Measurements from ENCODE around the gene ITGA3.

The ITGA3 gene

DNA sequence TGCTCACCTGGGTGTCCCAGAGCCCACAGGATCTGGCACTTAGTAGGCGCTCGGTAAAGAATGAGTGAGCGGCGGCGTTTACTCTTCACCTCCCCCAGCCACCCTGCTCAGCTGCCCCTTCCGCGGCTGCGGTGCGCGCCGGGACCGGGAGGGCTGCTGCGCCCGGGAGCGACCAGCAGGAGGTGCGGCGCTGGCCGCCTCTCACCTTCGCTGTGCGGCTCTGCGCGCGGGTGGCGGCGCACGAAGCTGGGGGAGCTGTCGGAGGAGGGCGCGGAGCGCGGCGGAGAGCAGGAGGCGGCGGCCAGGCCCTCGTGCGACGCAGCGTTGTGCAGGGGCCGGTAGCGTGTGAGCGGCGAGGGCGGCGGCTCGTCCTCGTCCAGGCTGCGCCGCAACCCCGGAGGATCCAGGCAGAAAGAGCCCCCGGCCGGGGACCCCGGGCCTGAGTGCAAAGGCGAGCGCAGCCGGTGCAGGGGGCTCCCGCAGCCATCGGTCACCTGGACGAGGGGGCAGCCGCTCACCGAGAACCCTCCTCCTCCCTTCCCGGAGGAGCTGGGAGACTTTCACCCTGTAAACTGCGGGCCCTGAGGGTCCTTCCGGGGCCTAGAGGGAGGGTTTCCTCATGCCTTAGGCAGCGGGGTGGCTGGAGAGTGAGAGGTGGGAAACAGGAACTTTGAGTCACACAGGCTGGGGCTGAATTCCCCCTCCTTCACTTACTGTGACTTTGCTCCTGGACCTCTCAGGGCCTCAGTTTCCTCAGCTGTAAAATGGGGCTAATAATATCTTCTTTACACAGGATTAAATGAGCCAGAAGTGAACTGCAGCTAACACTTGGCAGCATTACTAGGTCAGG is 61.5 kb downstream of the ITGA3 start:
- Histone ChIP-seq H3K9me2 (replicated peaks; ENCODE audit: low read depth, low read length) (no peaks in the 10 kb centered on the region), H2AFZ (ENCODE audit: low read length) (no peak overlapping the region), H3K4me1 (ENCODE audit: insufficient read depth, low read length, poor library complexity, severe bottlenecking) (no peaks in the 10 kb centered on the region), H4K20me1 (ENCODE audit: insufficient read depth, low read length, poor library complexity, severe bottlenecking) (no peaks in the 10 kb centered on the region), H3K36me3 (ENCODE audit: insufficient read depth, low read length) (no peaks in the 10 kb centered on the region), H3K9me3 (ENCODE audit: insufficient read depth, low read depth, low read length) (no peaks in the 10 kb centered on the region), H3K27me3 (ENCODE audit: insufficient read depth, low read length, poor library complexity, severe bottlenecking) (no peaks in the 10 kb centered on the region), H3K4me3 (ENCODE audit: low read length, poor library complexity, severe bottlenecking) (no peak overlapping the region), H3K4me2 (ENCODE audit: low read depth, low read length, poor library complexity, severe bottlenecking) (no peak overlapping the region), H3K79me2 (ENCODE audit: insufficient read depth, low read length) (no peaks in the 10 kb centered on the region), H3F3A (ENCODE audit: low read depth) (no peaks in the 10 kb centered on the region), H3K9ac (ENCODE audit: low read depth, low read length, poor library complexity, severe bottlenecking) (no peak overlapping the region)
- TF ChIP-seq EZH2phosphoT487 (IDR thresholded peaks at IDR 0.05; ENCODE audit: borderline replicate concordance), result no peak
- TF ChIP-seq, protein P1, sequence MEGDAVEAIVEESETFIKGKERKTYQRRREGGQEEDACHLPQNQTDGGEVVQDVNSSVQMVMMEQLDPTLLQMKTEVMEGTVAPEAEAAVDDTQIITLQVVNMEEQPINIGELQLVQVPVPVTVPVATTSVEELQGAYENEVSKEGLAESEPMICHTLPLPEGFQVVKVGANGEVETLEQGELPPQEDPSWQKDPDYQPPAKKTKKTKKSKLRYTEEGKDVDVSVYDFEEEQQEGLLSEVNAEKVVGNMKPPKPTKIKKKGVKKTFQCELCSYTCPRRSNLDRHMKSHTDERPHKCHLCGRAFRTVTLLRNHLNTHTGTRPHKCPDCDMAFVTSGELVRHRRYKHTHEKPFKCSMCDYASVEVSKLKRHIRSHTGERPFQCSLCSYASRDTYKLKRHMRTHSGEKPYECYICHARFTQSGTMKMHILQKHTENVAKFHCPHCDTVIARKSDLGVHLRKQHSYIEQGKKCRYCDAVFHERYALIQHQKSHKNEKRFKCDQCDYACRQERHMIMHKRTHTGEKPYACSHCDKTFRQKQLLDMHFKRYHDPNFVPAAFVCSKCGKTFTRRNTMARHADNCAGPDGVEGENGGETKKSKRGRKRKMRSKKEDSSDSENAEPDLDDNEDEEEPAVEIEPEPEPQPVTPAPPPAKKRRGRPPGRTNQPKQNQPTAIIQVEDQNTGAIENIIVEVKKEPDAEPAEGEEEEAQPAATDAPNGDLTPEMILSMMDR (conservative IDR thresholded peaks at IDR 0.05; ENCODE audit: low read length), result no peak; the same call in 1 of the 2 replicates

DNA sequence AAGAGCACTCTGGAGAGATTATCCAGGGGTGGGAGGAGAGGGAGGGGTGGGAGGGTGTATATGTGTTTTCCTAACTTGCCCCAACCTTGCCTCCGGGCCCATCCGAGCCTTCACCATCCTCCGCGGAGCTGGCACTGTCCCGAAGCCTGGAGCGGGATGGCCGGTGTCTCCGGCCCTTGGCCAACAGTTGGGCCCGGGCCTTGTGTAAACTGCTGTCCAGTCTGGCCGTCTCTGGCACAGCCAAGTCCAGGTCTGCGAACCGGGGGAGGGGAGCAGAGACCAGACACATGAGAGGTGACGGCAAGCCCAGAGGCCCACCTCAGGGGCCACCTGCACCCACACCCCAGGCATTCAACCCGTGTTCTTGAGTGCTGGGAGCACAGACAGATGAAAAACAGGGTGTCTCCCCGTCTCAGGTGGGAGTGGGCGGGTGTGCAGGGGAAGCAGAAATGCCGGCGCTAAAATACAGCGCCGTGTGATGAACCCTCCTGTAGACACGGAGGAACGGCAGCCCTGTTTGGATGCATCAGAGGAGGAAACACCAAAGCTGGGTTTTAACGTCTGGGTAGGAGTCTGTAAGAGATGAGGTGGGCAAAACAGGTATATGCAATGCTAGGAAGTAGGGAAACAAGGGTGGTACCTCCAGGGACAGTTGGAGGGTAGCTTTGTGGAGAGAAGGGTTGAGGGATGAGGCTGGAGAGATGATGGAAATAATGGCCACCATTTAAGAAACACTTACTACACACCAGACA is 62.3 kb downstream of the ITGA3 start:
- no peak overlapping the region for H3K9ac ChIP-seq (ENCODE audit: low read depth, low read length, poor library complexity, severe bottlenecking)
- H3K4me1 ChIP-seq (ENCODE audit: insufficient read depth, low read length, poor library complexity, severe bottlenecking), result no peaks in the 10 kb centered on the region
- no peaks in the 10 kb centered on the region for H3K36me3 ChIP-seq (ENCODE audit: insufficient read depth, low read length)
- H4K20me1 ChIP-seq (ENCODE audit: insufficient read depth, low read length, poor library complexity, severe bottlenecking), result no peaks in the 10 kb centered on the region
- no peak overlapping the region for H3K4me2 ChIP-seq (ENCODE audit: low read depth, low read length, poor library complexity, severe bottlenecking)
- no peaks in the 10 kb centered on the region for H3K27me3 ChIP-seq (ENCODE audit: insufficient read depth, low read length, poor library complexity, severe bottlenecking)
- TF ChIP-seq, protein P1 (conservative IDR thresholded peaks at IDR 0.05; ENCODE audit: low read length), result no peak
- TF ChIP-seq EZH2phosphoT487 (IDR thresholded peaks at IDR 0.05; ENCODE audit: borderline replicate concordance), result no peak
- no peaks in the 10 kb centered on the region for H3F3A ChIP-seq (ENCODE audit: low read depth)
- H3K79me2 ChIP-seq (ENCODE audit: insufficient read depth, low read length), result no peaks in the 10 kb centered on the region
- no peak overlapping the region for H2AFZ ChIP-seq (ENCODE audit: low read length)
- no peaks in the 10 kb centered on the region for H3K9me3 ChIP-seq (ENCODE audit: insufficient read depth, low read depth, low read length)
- H3K4me3 ChIP-seq (ENCODE audit: low read length, poor library complexity, severe bottlenecking), result no peak overlapping the region
- H3K9me2 ChIP-seq (replicated peaks; ENCODE audit: low read depth, low read length), result no peaks in the 10 kb centered on the region

DNA sequence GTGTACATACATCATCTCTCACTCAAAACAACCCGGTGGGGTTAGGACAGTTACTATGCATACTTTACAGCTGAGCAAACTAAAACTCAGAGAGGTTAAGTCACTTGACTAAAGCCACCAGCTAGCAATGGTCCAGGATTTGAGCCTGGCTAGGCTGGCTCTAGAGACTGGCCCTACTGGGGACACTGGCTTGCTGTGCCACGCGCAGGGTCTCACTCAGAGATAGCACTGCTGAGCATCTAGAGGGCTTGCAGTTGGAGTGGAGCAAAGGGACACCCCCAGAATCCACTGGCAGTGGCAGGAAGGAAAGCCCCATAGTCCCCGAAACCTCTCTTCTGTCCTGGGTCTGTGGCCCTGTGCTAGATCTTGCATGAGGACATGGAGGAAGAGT is 62.9 kb downstream of the ITGA3 start:
- H3K4me1 ChIP-seq (ENCODE audit: insufficient read depth, low read length, poor library complexity, severe bottlenecking), result no peaks in the 10 kb centered on the region
- H3K9me2 ChIP-seq (replicated peaks; ENCODE audit: low read depth, low read length), result no peaks in the 10 kb centered on the region
- H3K9me3 ChIP-seq (ENCODE audit: insufficient read depth, low read depth, low read length), result no peaks in the 10 kb centered on the region
- TF ChIP-seq, protein P1 (conservative IDR thresholded peaks at IDR 0.05; ENCODE audit: low read length), result no peak
- TF ChIP-seq EZH2phosphoT487 (IDR thresholded peaks at IDR 0.05; ENCODE audit: borderline replicate concordance), result no peak
- no peaks in the 10 kb centered on the region for H4K20me1 ChIP-seq (ENCODE audit: insufficient read depth, low read length, poor library complexity, severe bottlenecking)
- no peaks in the 10 kb centered on the region for H3K79me2 ChIP-seq (ENCODE audit: insufficient read depth, low read length)
- H3K4me3 ChIP-seq (ENCODE audit: low read length, poor library complexity, severe bottlenecking), result no peak overlapping the region
- H3K27me3 ChIP-seq (ENCODE audit: insufficient read depth, low read length, poor library complexity, severe bottlenecking), result no peaks in the 10 kb centered on the region
- no peak overlapping the region for H2AFZ ChIP-seq (ENCODE audit: low read length)
- no peaks in the 10 kb centered on the region for H3F3A ChIP-seq (ENCODE audit: low read depth)
- H3K4me2 ChIP-seq (ENCODE audit: low read depth, low read length, poor library complexity, severe bottlenecking), result no peak overlapping the region
- no peak overlapping the region for H3K9ac ChIP-seq (ENCODE audit: low read depth, low read length, poor library complexity, severe bottlenecking)
- H3K36me3 ChIP-seq (ENCODE audit: insufficient read depth, low read length), result no peaks in the 10 kb centered on the region
